ENCODE measurements around the gene SPRED1.
A peak's percentile ranks its signal among the peaks of the same experiment; 100 is the strongest.

SPRED1 gene

DNA sequence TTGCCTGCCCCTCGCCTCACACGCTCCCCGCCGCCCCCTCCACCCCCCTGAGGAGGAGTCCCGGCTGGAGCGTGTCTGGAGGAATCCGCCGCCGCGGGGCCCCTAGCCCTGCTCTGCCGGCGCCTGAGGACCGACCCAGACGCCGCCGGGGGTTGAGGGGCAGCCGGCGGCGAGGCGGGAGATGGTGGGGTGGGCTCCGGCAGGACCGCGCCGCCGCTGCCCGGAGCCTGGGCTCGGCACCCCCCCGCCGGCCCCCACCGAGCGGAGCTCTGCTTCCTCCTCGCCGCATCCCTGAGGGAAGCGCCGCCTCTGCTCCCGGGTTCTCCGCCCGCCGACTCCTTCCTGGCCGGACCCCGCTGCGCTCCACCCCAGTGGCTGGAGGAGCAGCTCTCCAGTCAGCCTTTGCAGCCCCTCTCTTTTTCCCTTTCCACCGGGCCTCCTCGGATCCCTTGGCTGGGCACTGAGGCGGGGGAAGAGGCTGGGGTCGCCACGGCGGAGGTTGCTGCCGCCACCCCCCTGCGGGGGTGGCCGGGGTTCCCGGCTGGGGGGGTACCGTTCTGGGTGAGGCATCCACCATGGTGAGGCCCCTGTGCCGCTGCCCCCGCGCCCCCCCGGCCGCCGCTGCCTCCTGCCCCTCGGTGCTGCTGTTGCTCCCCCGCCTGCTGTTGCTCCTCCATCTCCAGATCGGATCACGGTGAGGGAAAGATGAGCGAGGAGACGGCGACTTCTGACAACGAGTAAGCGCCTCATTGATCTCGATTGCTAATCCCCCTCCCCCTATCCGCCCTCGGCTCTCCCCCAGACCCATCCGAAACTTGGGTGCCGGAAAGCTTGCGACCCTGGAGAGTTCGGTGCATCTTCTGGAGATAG, at the start of gene SPRED1:
TSS of gene SPRED1 (plus strand) at position 356 of the 870 bp plus-strand sequence. CDS start at position 706, 350 bp downstream.
- DNase-seq = peak; percentile 13

DNA sequence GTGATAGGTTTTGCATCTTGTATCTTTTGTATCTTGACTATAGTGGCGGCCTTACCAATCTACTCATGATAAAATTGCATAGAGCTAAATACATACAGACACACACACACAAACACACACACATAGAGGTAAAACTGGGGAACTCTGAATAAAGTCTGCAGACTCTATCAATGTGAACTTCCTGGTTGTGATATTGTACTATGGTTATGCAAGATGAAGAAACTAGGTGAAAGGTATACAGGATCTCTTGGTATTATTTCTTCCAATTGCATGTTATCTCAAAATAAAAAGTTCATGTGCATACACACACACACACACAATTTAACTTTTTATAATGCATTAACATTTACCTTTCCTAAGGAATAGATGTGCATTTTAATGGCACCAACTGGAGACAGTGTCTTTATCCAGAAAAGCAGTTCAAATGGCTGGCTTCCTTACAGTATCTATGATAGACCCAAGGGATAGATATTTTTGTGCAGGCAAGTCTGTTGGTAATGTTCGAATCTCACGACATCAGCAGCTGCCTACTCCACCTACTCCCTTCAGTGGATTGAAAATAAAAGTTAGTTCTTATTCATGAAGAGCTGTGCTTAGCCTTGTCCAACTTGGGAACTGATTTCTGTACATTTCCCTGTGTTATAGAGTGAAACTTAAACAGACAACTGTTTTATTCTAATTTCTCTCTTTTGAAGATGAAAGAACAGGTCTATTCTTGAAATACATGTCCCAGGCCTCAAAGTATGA, 46.9 kb upstream of the SPRED1 start:
- DNase-seq = no peak

DNA sequence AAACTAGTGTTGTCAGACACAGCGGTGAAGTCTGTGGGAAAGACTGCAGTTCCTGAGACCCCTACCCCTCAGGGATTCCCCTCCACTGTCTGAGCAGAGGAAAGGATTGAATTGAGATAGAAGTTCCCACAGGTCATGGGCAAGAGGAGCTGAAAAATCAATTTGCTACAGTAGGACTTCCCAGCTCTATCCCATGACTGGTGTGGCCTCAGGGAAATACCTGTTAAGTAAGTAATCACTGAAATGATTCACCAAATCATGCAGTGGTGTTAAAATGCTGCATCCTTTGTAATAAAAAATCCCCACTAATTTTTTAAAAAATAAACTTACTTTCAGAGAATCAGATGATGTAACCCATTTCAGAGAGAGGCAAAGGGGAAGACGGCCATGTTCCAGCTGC, 45.0 kb upstream of the SPRED1 start:
- no peak for DNase-seq

DNA sequence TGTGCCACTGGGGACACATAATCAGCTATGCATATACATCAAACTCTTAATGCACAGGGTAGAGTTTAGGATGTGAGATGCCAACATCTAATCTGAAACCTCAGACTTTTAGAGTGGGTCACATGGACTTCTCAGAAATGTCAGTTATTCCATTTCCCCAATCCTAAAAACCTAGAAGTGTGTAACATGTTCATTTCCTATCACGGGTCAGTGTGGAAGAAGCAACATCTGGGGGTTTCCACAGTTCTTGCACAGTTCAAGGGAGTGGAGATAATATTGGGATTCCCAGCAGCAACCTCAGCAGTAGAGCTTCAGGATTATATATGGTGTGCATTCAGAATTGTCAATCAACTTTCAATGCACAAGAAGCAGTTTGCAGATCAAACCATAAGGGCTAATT, 44.4 kb upstream of the SPRED1 start:
- DNase-seq = no peak

DNA sequence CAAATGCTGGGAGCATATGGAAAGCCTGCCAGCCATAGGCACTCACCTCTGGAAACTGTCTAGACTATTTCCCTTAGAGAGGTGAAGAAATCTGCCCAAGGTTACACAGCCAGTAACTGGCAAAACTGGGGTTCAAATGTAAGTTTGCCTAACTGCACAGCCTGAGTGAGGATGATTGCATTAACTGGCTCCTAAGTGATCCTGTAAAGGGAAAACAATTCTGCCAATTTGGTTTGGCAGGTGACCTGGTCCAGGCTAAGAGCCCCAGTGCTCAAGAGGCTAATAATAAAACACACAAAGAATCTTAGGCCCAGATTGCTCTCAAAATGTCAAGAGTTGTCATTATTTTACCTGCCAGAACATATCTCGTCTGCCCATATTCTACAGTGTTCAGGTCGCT, 43.9 kb upstream of the SPRED1 start:
- DNase-seq = no peak

DNA sequence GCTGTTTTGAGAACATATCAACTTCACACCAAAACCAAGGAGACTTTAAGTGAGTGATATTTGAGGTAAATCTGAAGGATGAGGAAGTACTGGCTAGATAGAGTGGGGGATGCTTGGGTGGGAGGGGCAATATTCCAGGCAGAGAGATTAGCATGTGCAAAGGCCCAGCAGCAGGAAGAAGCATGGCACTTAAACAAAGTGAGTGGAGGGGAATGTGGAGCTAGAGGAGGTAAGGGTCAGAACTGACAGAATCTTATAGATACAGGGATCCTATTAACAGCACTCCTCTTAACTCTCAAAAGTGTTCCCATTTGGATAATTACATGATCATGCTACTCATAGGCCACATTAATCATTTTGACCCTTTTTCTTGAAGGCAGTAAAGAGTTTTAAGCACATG, 41.4 kb upstream of the SPRED1 start:
- no peak for DNase-seq

DNA sequence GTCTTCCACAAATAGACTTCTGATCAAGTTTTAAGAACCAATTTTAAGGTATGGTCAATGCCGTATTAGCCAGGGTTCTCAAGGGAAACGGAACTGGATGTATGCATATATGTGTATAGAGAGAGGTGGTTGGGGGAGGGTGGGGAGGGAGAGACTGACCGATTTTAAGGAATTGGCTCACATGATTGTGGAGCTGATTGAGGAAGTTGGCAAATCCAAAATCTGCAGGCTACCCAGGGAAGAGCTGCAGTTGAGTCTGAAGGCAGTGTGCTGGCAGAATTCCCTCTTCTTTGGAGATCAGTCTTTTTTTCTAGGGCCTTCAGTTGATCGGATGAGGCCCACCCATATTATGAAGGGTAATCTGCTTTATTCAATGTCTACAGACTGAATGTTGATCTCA, 40.8 kb upstream of the SPRED1 start:
- DNase-seq = no peak

DNA sequence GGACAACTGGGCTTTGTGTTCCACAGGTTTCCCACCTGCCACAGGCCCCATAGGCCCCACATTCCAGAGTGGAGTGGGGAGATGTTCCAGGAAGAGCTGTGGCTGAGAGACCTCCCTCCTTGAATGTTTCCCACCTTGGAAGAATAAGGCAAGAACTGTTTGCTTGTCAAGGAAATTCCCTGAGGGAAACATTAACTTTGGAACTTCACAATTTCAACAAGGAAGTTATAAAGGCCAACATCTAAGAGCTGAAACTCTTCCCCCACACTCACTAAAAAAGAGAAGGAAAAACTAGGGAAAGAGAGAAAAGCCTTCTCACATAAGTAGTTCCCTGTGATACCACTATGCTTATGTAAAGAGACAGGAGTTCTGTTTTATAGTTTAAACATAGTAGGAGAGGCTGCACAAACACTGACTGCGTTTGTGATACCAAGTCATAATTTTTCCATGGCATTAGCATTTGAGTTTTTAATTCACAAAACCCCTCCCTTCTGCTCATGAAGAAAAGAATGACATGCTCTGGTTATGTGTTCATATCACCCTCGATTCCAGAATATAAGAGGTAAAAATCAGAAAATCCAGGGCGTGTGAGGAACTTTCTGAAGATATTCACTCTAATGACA, 39.8 kb upstream of the SPRED1 start:
- DNase-seq = no peak

DNA sequence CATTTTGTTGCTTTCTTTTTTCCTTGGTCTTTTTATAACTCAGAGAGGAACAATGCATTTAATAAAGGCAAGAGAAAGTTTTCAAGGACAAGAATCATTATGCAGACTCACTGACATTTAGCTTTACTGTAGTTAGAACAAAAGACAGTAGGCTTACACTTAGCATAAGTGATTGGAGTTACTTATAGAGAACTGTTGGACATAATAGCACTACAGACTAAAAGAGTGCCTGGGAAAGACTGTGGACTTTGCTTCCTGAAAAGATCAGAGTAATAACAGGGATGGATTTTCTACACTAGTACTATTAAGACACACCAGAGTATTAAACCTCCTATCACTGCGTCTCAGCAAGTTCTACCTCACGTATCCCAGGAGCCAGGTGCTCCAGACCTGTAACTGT, 39.3 kb upstream of the SPRED1 start:
- no peak for DNase-seq

DNA sequence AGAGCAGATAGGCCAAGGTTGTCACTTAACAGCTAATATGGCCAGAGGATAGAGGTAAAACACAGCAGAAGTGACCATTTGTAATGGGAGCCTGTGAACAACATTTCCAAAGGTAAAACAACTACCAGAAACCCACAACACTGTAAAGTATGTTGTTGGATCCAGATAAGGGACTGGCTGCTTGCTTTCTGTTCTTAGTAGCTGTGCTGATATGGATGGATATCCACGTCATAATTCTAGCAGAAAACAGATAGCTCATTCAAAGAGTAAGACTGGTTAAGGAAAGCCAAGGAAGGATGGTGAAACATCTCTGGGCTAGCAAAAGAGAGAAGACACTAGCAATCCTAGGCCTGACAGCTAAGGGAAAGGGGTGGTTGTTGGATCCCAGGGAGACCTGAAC, 36.9 kb upstream of the SPRED1 start:
- DNase-seq = no peak

DNA sequence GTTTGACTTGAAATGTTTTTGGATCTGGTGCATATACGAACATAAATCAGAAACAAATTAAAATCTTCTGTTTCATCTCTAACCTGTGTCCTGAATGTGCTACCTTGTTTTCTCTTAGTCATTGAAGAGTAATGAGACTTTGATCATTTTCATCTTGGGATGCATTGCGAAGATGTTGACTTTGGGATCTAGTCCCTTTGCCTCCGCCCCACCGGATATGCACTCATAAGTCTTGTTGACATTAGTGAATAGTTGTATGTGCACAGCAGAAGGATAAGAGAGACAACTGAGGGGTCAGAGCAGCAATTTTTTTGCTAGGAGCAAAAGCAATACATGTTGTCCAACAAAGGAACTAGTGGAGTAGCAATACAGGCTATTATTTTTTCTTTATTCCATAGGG, 35.9 kb upstream of the SPRED1 start:
- DNase-seq = no peak

DNA sequence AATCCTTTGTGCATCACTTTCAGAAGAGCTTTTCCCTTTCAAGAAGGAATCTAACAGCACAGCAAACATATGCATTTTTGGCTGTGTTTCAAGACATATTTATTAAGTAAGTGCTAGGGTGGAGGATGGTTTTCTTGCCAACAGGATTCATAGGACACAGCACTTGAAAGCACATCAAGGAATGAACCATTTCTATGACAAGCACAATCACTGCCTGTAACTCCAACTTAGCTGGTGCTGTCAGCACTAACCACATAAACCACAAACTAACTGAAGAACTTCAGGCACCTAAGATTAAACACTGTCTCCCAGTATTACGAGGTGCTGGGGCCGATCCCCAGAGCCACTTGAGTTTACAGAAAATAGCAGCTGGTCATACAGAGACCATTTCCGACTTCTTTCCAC, 35.4 kb upstream of the SPRED1 start:
- DNase-seq = peak; percentile 44

DNA sequence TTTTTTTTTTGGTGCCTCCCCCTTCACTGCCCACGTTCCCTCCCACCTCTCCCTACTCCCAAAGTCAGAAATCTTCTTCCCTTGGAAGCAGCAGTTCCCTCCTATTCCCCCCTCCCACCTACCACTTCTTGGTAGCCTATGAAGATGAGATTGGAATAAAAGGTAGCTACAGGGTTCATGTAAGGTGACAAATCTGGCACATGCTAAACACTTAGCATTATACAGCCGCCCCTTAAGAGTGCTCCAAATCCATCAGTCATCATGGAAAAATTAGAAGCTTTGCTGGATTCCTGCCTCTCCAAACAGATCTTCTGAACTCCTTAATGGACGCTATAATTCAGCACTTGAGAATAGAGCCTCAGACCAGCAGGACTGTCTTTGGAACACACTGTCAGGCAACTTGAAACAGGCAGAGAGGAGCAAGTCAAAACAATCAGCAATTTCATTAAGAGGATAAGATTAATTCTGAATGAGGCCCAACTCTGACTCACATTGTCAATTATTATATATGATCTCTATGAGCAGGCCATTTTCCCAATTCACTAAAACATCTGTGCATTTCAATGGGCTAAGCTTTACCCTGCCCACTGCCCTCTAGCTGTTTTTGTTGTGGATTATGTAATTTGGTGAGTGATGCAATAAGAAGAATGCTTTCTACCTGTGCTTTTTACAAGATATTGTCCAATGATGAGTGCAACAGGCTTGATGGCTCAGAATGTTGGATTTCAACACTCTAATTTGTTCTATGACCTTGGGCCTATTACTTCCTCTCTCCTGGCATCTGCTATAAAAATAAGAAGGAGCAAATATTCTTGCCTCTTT, 34.6 kb upstream of the SPRED1 start:
- DNase-seq = no peak

DNA sequence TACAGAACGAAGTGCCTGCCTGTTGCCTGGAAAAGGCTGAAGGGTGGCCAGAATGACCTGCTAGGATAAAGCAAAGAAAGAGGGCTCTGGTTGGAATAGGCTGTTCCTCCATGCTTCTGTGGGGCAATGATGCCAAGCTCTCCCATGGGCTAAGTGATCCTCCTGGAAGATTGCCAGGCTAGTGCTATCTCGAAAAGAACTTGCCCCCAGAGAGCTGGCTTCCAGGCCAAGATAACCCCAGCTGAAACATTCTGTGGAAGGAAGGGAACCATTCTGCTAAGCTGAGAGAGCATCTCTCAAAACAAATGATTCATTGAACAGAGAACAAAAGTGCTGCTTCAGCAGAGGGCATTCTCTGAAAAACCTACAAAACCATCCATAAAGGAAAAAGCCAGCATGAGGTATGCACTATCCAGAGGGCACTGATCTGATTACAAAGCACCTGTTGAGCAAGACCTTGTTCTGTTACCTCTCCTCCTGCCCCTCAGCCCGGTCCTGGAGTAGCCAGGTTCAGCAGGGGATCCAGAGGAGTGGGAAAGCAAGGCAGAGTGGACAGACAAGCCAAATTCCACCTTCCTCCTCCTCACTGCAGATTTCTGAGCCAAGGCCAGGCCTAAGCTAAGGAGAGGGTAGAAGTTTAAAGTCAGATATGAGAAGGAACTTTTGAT, 31.9 kb upstream of the SPRED1 start:
- no peak for DNase-seq

DNA sequence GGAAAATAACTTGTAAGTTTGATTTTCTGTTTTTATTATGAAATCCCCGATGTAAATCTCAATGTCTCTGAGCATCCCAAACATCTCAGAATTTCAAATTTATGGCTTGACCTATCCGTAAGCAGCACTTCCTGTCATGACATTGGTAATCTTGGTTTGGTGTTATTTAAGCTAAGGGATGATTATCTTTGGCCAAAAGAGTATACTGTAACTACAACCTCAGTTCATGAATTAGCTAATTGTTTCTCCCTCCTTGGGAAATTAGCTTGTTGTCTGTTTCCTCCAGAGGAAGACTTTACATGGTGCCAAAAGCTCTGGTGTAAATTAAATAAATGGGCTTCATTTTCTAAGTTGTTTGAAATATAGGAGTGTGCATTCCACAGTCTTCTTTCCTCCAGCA, 28.1 kb upstream of the SPRED1 start:
- DNase-seq = no peak

DNA sequence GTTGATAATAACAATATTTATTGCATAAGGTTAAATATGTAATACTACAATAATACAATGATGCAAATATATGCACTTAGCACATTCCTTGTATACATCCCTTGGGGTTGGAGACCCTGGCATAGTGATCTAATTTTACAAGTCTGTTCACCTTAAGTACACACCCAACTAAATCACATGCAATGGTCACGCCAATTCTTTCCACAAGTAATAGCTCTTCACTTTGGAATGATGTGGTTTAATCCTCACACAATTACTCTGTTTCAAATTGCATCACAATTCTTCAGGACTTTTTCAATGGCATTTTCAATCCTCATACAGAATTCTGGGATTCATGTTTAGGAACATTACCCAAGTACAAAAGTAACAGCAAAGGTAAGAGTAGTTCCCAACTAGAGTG, 27.3 kb upstream of the SPRED1 start:
- DNase-seq = no peak

DNA sequence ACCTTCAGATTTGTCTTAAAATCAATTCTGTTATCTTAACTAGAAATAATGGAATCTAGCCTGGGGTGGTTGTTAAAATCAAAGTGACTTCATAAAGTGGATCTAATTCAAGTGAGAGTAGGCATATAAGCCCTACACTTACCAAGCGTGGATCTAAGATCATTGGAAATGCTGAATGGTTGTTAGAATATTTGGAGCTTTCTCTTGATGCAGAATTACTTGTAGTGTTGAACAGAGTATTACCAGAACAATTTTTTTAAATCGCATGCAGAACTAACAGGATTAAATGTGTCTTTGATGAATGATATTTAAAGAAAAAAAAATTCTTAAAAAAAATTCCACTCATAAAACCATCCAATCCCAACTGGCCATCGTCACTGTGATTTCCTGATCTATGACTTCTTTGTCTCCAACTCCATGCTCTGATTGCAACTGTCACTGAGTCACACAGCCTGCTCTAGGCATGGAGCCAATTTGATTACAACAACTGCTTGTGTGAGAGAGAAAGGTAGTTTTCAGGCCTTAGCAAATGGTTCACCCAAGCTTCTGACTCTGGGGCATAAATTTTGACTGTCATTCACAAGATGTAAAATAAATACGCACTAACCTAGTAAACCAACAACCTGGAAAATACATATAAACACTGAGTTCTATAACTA, 25.9 kb upstream of the SPRED1 start:
- DNase-seq = no peak

DNA sequence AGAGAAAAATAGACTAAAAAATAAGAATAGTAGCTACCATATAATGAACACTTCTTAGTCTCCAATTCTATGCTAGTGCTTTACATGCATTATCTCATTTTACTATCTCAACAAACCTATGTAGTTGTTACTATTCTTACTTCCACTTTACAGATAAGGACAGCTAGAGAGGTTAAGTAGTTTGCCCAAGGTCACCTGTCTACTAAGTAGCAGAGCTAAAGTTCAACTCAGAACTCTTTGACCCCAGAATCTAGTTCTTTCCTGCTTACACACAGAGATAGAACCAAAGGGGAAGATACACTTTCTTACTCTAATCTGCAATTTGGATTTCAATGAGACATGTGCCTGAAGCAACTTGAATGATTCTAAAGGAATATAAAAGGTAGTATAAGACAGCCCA, 24.7 kb upstream of the SPRED1 start:
- DNase-seq = no peak

DNA sequence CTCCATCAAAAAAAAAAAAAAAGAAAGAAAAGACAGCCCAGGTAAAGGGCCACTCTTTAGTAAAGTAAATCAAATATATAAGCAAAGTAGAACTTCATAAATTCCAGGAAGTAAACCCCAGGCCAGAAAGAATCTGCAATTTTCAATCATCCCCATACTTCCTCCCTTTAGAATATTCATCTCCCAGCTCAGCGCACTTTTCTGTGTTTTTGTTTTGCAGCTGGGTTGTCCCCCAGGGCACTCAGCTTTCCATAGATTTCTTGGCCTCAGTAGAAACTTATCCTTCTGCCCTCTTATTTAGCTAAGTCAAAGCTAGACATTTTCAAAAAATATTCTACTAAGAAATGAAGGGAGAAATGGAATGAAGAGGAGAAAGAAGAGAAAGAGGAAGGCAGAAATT, 24.0 kb upstream of the SPRED1 start:
- DNase-seq = no peak

DNA sequence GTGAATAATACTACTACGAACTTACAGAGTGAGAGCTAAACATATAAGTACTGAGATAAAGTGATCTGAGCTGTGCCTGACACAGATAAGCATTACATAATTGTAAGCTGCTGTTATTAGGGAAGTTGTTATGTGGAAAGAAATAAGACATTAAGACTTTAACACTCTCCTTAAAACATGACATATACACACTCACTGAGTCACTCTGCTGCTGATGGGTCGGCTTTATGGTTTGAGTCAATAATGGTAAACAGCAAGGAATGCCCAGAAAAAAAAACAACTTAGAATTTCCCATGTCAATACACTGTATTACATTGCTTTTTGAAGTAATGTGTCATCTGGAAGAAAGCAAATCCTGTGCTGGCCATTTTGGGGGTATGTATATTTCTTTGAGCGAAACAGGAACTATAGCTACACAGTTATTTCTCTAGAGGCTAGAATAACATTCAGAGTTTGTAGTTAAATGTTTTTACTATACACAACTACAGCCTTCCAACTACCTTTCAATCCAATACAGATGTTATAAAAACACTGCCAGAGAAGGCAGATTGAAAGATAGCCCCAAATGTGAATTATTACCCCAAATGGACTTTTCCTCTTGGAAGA, 22.8 kb upstream of the SPRED1 start:
- DNase-seq = no peak

DNA sequence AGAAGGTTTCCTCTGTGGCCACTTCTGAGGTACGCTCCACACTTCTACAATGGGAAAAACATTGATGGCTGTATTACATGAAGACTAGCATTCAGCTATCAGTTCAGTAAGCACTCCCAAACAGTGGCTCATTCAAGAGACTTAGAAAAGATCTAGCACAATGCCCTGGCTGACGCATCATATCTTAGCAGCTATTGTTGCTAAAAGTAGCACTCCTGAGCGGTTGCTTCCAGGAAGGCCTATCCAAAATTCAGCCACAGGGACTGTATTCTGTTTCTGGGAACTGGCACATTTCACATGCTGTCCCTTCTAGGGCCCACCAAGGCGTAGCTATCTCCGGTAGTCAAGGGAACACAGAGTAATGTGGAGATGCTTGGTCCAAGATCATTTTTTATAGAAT, 21.2 kb upstream of the SPRED1 start:
- DNase-seq = no peak
